IMR-90 (cell line): ENCODE results near the gene ZC2HC1B. TPM values are rescaled to one million over a fixed set of nuclear protein-coding genes. Genes with fewer than 3 reads are reported as not detected.

Experiments used
- ATAC-seq: fragments of 200-7000 bp; cut with Tn5 transposase; 2 replicates; pipeline ENCODE4 v1.9.1; 2020; ENCODE audit warnings: low read depth, mild to moderate bottlenecking, moderate library complexity
- BruUV-seq: library from RNA; stranded (reverse); fragments of 400-500 nt; replicated peaks from 2 replicates; lab custom pipeline; 2021; lab: Mats Ljungman, UMichigan
- CTCF ChIA-PET: fragments of 300-600 bp; formaldehyde crosslinking; extraction: SDS; loops from one replicate; lab custom pipeline; 2021; ENCODE audit warnings: antibody characterized with exemption; lab: Yijun Ruan, JAX
- POLR2A ChIA-PET: fragments of 300-600 bp; sonication (Branson Sonifier 250); formaldehyde crosslinking; loops from one replicate; lab custom pipeline; 2022; ENCODE audit warnings: antibody characterized with exemption; ENCODE audit not compliant: unreplicated experiment; lab: Charles Lee
- DNase-seq: peaks from one replicate; pipeline ENCODE4 v3.0.0; 2013
- H2AFZ ChIP-seq: replicated peaks from 2 replicates; pipeline ENCODE3; 2013; ENCODE audit warnings: low read length, mild to moderate bottlenecking; ENCODE audit not compliant: poor library complexity
- H2AK5ac ChIP-seq: 2 replicates; pipeline ENCODE4 v1.6.1; 2013; ENCODE audit warnings: low read depth, low read length, inconsistent platforms
- H2AK9ac ChIP-seq: replicated peaks from 2 replicates; pipeline ENCODE3; 2013; ENCODE audit warnings: mild to moderate bottlenecking, low read depth, low read length, moderate library complexity; ENCODE audit not compliant: poor library complexity
- H2BK120ac ChIP-seq: 2 replicates; pipeline ENCODE4 v1.6.1; 2013; ENCODE audit warnings: low read depth, low read length, inconsistent platforms
- H2BK15ac ChIP-seq: 3 replicates; pipeline ENCODE4 v1.6.1; 2013; ENCODE audit warnings: low read depth, low read length, inconsistent platforms
- H2BK20ac ChIP-seq: 2 replicates; pipeline ENCODE4 v1.6.1; 2013; ENCODE audit warnings: low read depth, mild to moderate bottlenecking, inconsistent platforms, low read length, moderate library complexity
- H2BK5ac ChIP-seq: 2 replicates; pipeline ENCODE4 v1.6.1; 2013; ENCODE audit warnings: mild to moderate bottlenecking, low read depth, low read length, inconsistent platforms; ENCODE audit not compliant: poor library complexity, severe bottlenecking
- H3K14ac ChIP-seq: replicated peaks from 2 replicates; pipeline ENCODE4 v1.6.1; 2013; ENCODE audit warnings: low read depth, low read length, inconsistent platforms
- H3K18ac ChIP-seq: 2 replicates; pipeline ENCODE4 v1.6.1; 2013; ENCODE audit warnings: low read depth, low read length, control low read depth
- H3K23ac ChIP-seq: 2 replicates; pipeline ENCODE4 v1.6.1; 2013; ENCODE audit warnings: low read depth, low read length, inconsistent platforms
- H3K27ac ChIP-seq: 2 replicates; pipeline ENCODE4 v1.5.1; 2013; ENCODE audit warnings: mild to moderate bottlenecking, control low read depth, low read length; ENCODE audit not compliant: insufficient read depth
- H3K27me3 ChIP-seq: 2 replicates; pipeline ENCODE4 v1.6.1; 2013; ENCODE audit warnings: low read length; ENCODE audit not compliant: control insufficient read depth, insufficient read depth
- H3K36me3 ChIP-seq: 2 replicates; pipeline ENCODE4 v1.6.1; 2013; ENCODE audit warnings: low read length, mixed read lengths; ENCODE audit not compliant: control insufficient read depth, insufficient read depth
- H3K4ac ChIP-seq: 2 replicates; pipeline ENCODE4 v1.6.1; 2013; ENCODE audit warnings: low read depth, low read length, inconsistent platforms
- H3K4me1 ChIP-seq: 2 replicates; pipeline ENCODE4 v1.6.1; 2013; ENCODE audit warnings: low read length, mixed read lengths; ENCODE audit not compliant: control insufficient read depth, insufficient read depth
- H3K4me2 ChIP-seq: 2 replicates; pipeline ENCODE4 v1.6.1; 2013; ENCODE audit warnings: low read depth, mild to moderate bottlenecking, control low read depth, low read length, moderate library complexity
- H3K4me3 ChIP-seq: 2 replicates; pipeline ENCODE4 v1.5.1; 2013; ENCODE audit warnings: low read depth, mild to moderate bottlenecking, control low read depth, low read length, moderate library complexity; ENCODE audit not compliant: insufficient read depth
- H3K56ac ChIP-seq: 2 replicates; pipeline ENCODE4 v1.6.1; 2013; ENCODE audit warnings: low read length, inconsistent platforms; ENCODE audit not compliant: insufficient read depth; ENCODE audit errors: extremely low read depth
- H3K79me1 ChIP-seq, 2 experiments: 2 replicates each; pipeline ENCODE4 v1.6.1; 2013; ENCODE audit warnings: low read length in 2 of 2, inconsistent platforms in 1 of 2, low read depth in 1 of 2
- H3K9ac ChIP-seq: 2 replicates; pipeline ENCODE4 v1.6.1; 2013; ENCODE audit warnings: low read depth, low read length, control low read depth
- H3K9me1 ChIP-seq: 2 replicates; pipeline ENCODE4 v1.6.1; 2013; ENCODE audit warnings: low read length, inconsistent platforms; ENCODE audit not compliant: insufficient read depth
- H3K9me3 ChIP-seq: 2 replicates; pipeline ENCODE4 v1.6.1; 2013; ENCODE audit warnings: low read length; ENCODE audit not compliant: control insufficient read depth, insufficient read depth
- H4K20me1 ChIP-seq: 2 replicates; pipeline ENCODE4 v1.6.1; 2013; ENCODE audit warnings: low read length, inconsistent platforms; ENCODE audit not compliant: insufficient read depth
- H4K5ac ChIP-seq: 2 replicates; pipeline ENCODE4 v1.6.1; 2013; ENCODE audit warnings: mild to moderate bottlenecking, low read depth, low read length, control low read depth
- H4K8ac ChIP-seq, 2 experiments: 2 replicates each; pipeline ENCODE4 v1.6.1; 2013; ENCODE audit warnings: low read depth in 2 of 2, low read length in 2 of 2, control low read depth in 1 of 2, inconsistent platforms in 1 of 2
- H4K91ac ChIP-seq: 2 replicates; pipeline ENCODE4 v1.6.1; 2013; ENCODE audit warnings: low read depth, low read length, inconsistent platforms; ENCODE audit not compliant: insufficient read depth
- BHLHE40 ChIP-seq: fragments of 150-350 bp; IDR thresholded peaks from 2 replicates; pipeline ENCODE4 v1.6.1; 2016; ENCODE audit warnings: mild to moderate bottlenecking, low read depth, low read length
- CHD1 ChIP-seq: IDR thresholded peaks from 2 replicates; pipeline ENCODE4 v1.6.1; 2012; ENCODE audit warnings: low read depth, low read length, improper control_type of control experiment
- ELK1 ChIP-seq: fragments of 150-350 bp; IDR thresholded peaks from 2 replicates; pipeline ENCODE4 v1.6.1; 2016; ENCODE audit warnings: low read depth, mild to moderate bottlenecking, low read length, moderate library complexity, borderline replicate concordance
- MAFK ChIP-seq: IDR thresholded peaks from 2 replicates; pipeline ENCODE4 v1.6.1; 2012; ENCODE audit warnings: low read depth, low read length, improper control_type of control experiment
- MAZ ChIP-seq: IDR thresholded peaks from 2 replicates; pipeline ENCODE4 v1.6.1; 2012; ENCODE audit warnings: low read depth, mild to moderate bottlenecking, low read length, improper control_type of control experiment, moderate library complexity, borderline replicate concordance
- NFE2L2 ChIP-seq: fragments of 150-350 bp; IDR thresholded peaks from 2 replicates; pipeline ENCODE4 v1.6.1; 2016; ENCODE audit warnings: low read depth, mild to moderate bottlenecking, low read length
- POLR2A ChIP-seq: IDR thresholded peaks from 2 replicates; pipeline ENCODE4 v1.6.1; 2012; ENCODE audit warnings: mild to moderate bottlenecking, low read depth, low read length
- RAD21 ChIP-seq: IDR thresholded peaks from 2 replicates; pipeline ENCODE4 v1.6.1; 2012; ENCODE audit warnings: low read length, improper control_type of control experiment
- RCOR1 ChIP-seq: IDR thresholded peaks from 2 replicates; pipeline ENCODE4 v1.6.1; 2012; ENCODE audit warnings: mild to moderate bottlenecking, low read length, improper control_type of control experiment; ENCODE audit not compliant: insufficient replicate concordance
- RFX5 ChIP-seq: IDR thresholded peaks from 2 replicates; pipeline ENCODE4 v1.8.0; 2012; ENCODE audit warnings: low read depth, mild to moderate bottlenecking, low read length, moderate library complexity
- WGBS, 2 experiments: methylation state at CpG; one replicate each; pipeline versions ENCODE4 v1.1.5 to v1.1.7; 2013; ENCODE audit warnings: missing lambda C conversion rate in 2 of 2; ENCODE audit not compliant: insufficient read length in 1 of 2; ENCODE audit errors: extremely low coverage in 2 of 2; 5-methylcytosine and 5-hydroxymethylcytosine counted together
- dilution Hi-C: fragments of 300-500 bp; cut with HindIII; formaldehyde crosslinking; loops from one replicate; pipeline ENCODE4 v1.14.3; 2018; ENCODE audit warnings: low sequenced_read_pairs; ENCODE audit not compliant: unreplicated experiment
- in situ Hi-C: fragments of 300-500 bp; cut with MboI; formaldehyde crosslinking; loops from 3 replicates; pipeline ENCODE4 v1.14.3; 2019; ENCODE audit warnings: low sequenced_read_pairs, inconsistent platforms, mixed read lengths
- intact Hi-C: fragments of 100-400 bp; cut with micrococcal nuclease; formaldehyde crosslinking; loops from 2 replicates; pipeline ENCODE4 v1.10.0; 2022
- polyA plus RNA-seq, 3 experiments: library from polyadenylated mRNA; depleted of rRNA; stranded (reverse); fragments of >200 nt; gene quantifications; 2 replicates each; pipeline ENCODE4 v1.2.3, GENCODE V29; 2012; ENCODE audit warnings: low replicate concordance in 1 of 3
- total RNA-seq: library from RNA; depleted of rRNA; stranded (reverse); fragments of >200 nt; gene quantifications from 2 replicates; pipeline ENCODE4 v1.2.3, GENCODE V29; 2012

The ZC2HC1B gene
- total and polyA plus RNA-seq, 2 of the 4 experiments (the other 2 are of a cell fraction) = not detected

GRCh38 chr6:143880412-143880811 lies 16.1 kb downstream of the ZC2HC1B start:
- H3K4me3 ChIP-seq = no peak overlapping the region
- in situ Hi-C loops = no loop called here
- no peak overlapping the region for H2BK15ac ChIP-seq
- H3K56ac ChIP-seq = no peak overlapping the region
- intact Hi-C loops = no loop called here
- H3K9me1 ChIP-seq = no peaks in the 10 kb centered on the region
- no peak overlapping the region for H2BK20ac ChIP-seq
- H3K14ac ChIP-seq = no peak overlapping the region
- TF ChIP-seq POLR2A (no peak), RAD21 (no peak), MAFK (no peak), RFX5 (no peak), BHLHE40 (no peak), MAZ (no peak), NFE2L2 (no peak), RCOR1 (no peak), CHD1 (no peak), ELK1 (no peak)
- H4K20me1 ChIP-seq = no peaks in the 10 kb centered on the region
- no peak for ATAC-seq
- no peak overlapping the region for H2AK9ac ChIP-seq
- no peak overlapping the region for H2AFZ ChIP-seq
- H4K91ac ChIP-seq = no peak overlapping the region
- no peaks in the 10 kb centered on the region for H3K27me3 ChIP-seq
- dilution Hi-C loops = no loop called here
- no peak overlapping the region for H3K9ac ChIP-seq
- BruUV-seq = no TSS peak
- H3K4ac ChIP-seq = no peak overlapping the region
- H3K23ac ChIP-seq = no peak overlapping the region
- no peak overlapping the region for H4K5ac ChIP-seq
- no peak overlapping the region for H2AK5ac ChIP-seq
- no peak overlapping the region for H2BK5ac ChIP-seq
- no peak overlapping the region for H3K4me2 ChIP-seq
- no peak overlapping the region for H3K27ac ChIP-seq
- no peak overlapping the region for H3K18ac ChIP-seq
- WGBS, 2 experiments = no CpG with 5 or more reads among the region's 2 CpGs
- no peaks in the 10 kb centered on the region for H3K4me1 ChIP-seq
- H2BK120ac ChIP-seq = no peak overlapping the region
- peaks cover 2% of the 10 kb centered on the region; the same call in 1 of the 2 replicates for H3K9me3 ChIP-seq
- H4K8ac ChIP-seq = no peak overlapping the region
- POLR2A ChIA-PET = no interaction called here
- H3K79me1 ChIP-seq = no peaks in the 10 kb centered on the region
- CTCF ChIA-PET = no interaction called here
- DNase-seq = no peak
- no peaks in the 10 kb centered on the region for H3K36me3 ChIP-seq
